Uterus (tissue), 4 donors: ENCODE measurements around the gene WWP2. TPM values are rescaled to one million over a fixed set of nuclear protein-coding genes. Genes with fewer than 3 reads are reported as not detected.

ENCODE experiments used
- DNase-seq, 2 donors: peaks; one replicate each; pipeline ENCODE4 v3.0.0-alpha.2; 2019 to 2020
- H3K27ac ChIP-seq, 2 donors: fragments of 200-600 bp; sonication (generic); 1 replicate in 1 of 2; 2 replicates in 1 of 2; pipeline ENCODE4 v1.5.1; 2016 to 2018
- H3K27me3 ChIP-seq, 2 donors: fragments of 200-600 bp; sonication (generic); one replicate each; pipeline ENCODE4 v1.5.1; 2018 to 2019; ENCODE audit warnings: control low read depth in 1 of 2
- H3K36me3 ChIP-seq, 2 donors: fragments of 200-600 bp; sonication (generic); one replicate each; pipeline ENCODE4 v1.5.1; 2019; ENCODE audit warnings: control low read depth in 1 of 2
- H3K4me1 ChIP-seq, 2 donors: fragments of 200-600 bp; sonication (generic); one replicate each; pipeline ENCODE4 v1.5.1; 2018 to 2019; ENCODE audit warnings: control low read depth in 1 of 2
- H3K4me3 ChIP-seq, 2 donors: fragments of 200-600 bp; sonication (generic); 1 replicate in 1 of 2; 2 replicates in 1 of 2; pipeline ENCODE4 v1.5.1; 2018 to 2019; ENCODE audit warnings: mild to moderate bottlenecking in 1 of 2
- H3K9me3 ChIP-seq, 2 donors: fragments of 200-600 bp; sonication (generic); one replicate each; pipeline ENCODE4 v1.5.1; 2019; ENCODE audit warnings: control low read depth in 1 of 2
- POLR2A ChIP-seq, 2 donors: fragments of 450-650 bp; IDR thresholded peaks; one replicate each; pipeline ENCODE4 v1.6.1; 2016; ENCODE audit warnings: antibody characterized with exemption in 2 of 2, mild to moderate bottlenecking in 1 of 2, moderate library complexity in 1 of 2
- intact Hi-C: fragments of 100-400 bp; cut with DNase I; formaldehyde crosslinking; loops from one replicate; pipeline ENCODE4 v1.15.1; 2023; ENCODE audit warnings: low total_unique reads
- total RNA-seq, 4 donors: library from RNA; depleted of rRNA in 3 of 4; stranded (reverse); fragments of >200 nt in 3 of 4; gene quantifications; one replicate each; pipeline versions ENCODE4 v1.1.0 to v1.2.4, GENCODE V29; 2014 to 2023
- TF ChIP-seq, protein P1 (sequence below), 4 experiments: fragments of 200-600 bp in 2 of 4; fragments of 450-650 bp in 2 of 4; sonication (generic) in 2 of 4; IDR thresholded peaks; one replicate each; pipeline ENCODE4 v1.5.1; 2016 to 2019; ENCODE audit warnings: antibody characterized with exemption in 4 of 4, mild to moderate bottlenecking in 2 of 4, moderate library complexity in 1 of 4
- donor health status: DM: yes; HTN: yes; CAD: no.

The WWP2 gene
- total RNA-seq, 4 donors from 2014 or later, result 12.8 to 57.9 (median 32.4) TPM

DNA sequence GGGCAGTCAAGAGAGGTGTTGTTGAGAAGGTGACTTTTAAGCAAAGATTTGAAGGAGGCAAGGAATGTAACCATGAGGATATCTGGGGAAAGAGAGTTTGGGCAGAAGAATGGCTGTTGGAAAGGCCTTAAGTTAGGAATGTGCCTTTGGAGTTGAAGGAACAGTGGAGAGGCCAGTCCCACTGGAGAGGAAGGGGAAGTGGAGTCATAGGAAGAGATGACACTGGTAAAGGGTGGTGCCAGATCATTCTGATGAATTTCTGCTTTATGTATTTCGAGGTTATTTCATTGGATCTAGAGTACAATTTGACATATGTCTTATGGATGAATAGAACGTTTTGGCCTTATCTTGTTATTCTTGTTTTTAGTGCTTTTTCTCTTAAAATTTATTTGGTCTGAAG is 93.5 kb downstream of the WWP2 start:
- Histone ChIP-seq H3K4me1 (no peaks in the 10 kb centered on the region), H3K27ac (no peak overlapping the region), H3K9me3 (no peaks in the 10 kb centered on the region), H3K4me3 (no peak overlapping the region), H3K27me3 (no peaks in the 10 kb centered on the region), H3K36me3 (no peaks in the 10 kb centered on the region)
- intact Hi-C loops, result no loop called here
- no peak for DNase-seq
- TF ChIP-seq, protein P1, sequence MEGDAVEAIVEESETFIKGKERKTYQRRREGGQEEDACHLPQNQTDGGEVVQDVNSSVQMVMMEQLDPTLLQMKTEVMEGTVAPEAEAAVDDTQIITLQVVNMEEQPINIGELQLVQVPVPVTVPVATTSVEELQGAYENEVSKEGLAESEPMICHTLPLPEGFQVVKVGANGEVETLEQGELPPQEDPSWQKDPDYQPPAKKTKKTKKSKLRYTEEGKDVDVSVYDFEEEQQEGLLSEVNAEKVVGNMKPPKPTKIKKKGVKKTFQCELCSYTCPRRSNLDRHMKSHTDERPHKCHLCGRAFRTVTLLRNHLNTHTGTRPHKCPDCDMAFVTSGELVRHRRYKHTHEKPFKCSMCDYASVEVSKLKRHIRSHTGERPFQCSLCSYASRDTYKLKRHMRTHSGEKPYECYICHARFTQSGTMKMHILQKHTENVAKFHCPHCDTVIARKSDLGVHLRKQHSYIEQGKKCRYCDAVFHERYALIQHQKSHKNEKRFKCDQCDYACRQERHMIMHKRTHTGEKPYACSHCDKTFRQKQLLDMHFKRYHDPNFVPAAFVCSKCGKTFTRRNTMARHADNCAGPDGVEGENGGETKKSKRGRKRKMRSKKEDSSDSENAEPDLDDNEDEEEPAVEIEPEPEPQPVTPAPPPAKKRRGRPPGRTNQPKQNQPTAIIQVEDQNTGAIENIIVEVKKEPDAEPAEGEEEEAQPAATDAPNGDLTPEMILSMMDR (IDR thresholded peaks at IDR 0.05), result no peak
- no peak for TF ChIP-seq POLR2A (IDR thresholded peaks at IDR 0.05)

- Histone ChIP-seq H3K4me3 (no peak overlapping the region), H3K27ac (no peak overlapping the region), H3K4me1 (peaks cover 0 to 11% of the 10 kb centered on the region in 2 donors), H3K27me3 (no peaks in the 10 kb centered on the region), H3K9me3 (no peaks in the 10 kb centered on the region), H3K36me3 (no peaks in the 10 kb centered on the region)
- intact Hi-C loops, result no loop called here
- DNase-seq, result no peak
- TF ChIP-seq, protein P1 (IDR thresholded peaks at IDR 0.05), result no peak
- TF ChIP-seq POLR2A (IDR thresholded peaks at IDR 0.05), result no peak
These were observed 96.3 kb downstream of the WWP2 start for GRCh38 chr16:69858191-69859104.

- Histone ChIP-seq H3K4me3 (no peak overlapping the region), H3K9me3 (no peaks in the 10 kb centered on the region), H3K4me1 (peaks cover 0 to 11% of the 10 kb centered on the region in 2 donors), H3K27me3 (no peaks in the 10 kb centered on the region), H3K27ac (peak overlapping the region in 1 of 2 donors; percentile 47), H3K36me3 (no peaks in the 10 kb centered on the region)
- DNase-seq, result no peak
- TF ChIP-seq, protein P1 (IDR thresholded peaks at IDR 0.05), result peak in 3 of 4 experiments; percentile 21 to 24 (median 21)
- no peak for TF ChIP-seq POLR2A (IDR thresholded peaks at IDR 0.05)
- intact Hi-C loops, result no loop called here
These were observed 97.2 kb downstream of the WWP2 start for GRCh38 chr16:69859105-69859989.

DNA sequence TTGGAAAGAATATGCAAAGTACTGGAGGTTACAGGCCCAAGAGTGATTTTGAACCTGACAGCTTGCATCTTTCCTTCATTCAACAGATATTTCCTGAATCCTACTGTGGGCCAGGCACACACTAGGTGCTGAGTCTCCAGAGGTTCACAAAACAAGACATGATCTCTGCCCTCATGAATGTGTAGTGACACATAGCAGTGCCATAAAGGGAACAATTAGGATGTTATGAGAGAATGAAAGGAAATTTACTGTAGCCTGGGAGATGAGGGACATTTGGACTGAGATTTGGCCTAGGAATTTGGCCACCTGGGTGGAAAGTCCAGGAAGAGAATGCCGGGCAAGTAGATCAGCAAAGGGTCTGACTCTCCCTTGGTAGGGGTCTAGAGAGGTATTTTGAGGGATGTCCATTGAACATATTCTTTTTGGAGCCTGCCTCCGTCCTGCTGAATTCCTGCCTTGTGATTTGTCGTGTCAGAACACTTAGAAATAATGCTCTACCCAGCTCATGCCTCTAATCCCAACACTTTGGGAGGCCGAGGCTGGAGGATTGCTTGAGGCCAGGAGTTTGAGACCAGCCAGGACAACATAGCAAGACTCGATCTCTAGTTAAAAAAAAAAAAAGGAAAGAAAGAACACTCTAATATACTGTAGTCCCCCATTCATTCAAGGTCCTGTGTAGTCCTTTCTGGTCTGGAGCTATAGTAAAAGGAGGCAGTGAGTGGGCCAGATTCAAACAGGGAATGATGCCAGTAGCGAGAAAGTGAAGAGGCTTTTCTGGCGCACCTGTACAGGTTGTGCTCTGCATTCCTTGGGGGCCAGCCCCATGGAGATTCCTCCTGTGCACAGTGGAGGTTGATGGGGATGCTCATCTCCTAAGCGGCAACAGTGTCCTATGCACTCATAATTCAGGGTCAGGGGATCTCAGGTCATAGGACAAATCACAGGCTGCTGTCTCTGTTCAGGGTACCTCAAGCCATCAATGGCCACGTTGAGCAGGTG is 98.4 kb downstream of the WWP2 start:
- H3K36me3 ChIP-seq, result no peaks in the 10 kb centered on the region
- DNase-seq, result no peak
- H3K4me1 ChIP-seq, result peaks cover 0 to 11% of the 10 kb centered on the region in 2 donors
- H3K27me3 ChIP-seq, result no peaks in the 10 kb centered on the region
- no peaks in the 10 kb centered on the region for H3K9me3 ChIP-seq
- TF ChIP-seq, protein P1 (IDR thresholded peaks at IDR 0.05), result no peak
- intact Hi-C loops, result no loop called here
- H3K4me3 ChIP-seq, result no peak overlapping the region
- peak overlapping the region; percentile 70 to 90 for H3K27ac ChIP-seq
